Uterus (tissue), 4 donors: ENCODE data around the gene DEDD2. TPM values are rescaled to one million over a fixed set of nuclear protein-coding genes. Genes with fewer than 3 reads are reported as not detected.

ENCODE experiments used
- DNase-seq, 2 donors: peaks; one replicate each; pipeline ENCODE4 v3.0.0-alpha.2; 2019 to 2020
- H3K27ac ChIP-seq, 2 donors: fragments of 200-600 bp; sonication (generic); 1 replicate in 1 of 2; 2 replicates in 1 of 2; pipeline ENCODE4 v1.5.1; 2016 to 2018
- H3K27me3 ChIP-seq, 2 donors: fragments of 200-600 bp; sonication (generic); one replicate each; pipeline ENCODE4 v1.5.1; 2018 to 2019; ENCODE audit warnings: control low read depth in 1 of 2
- H3K36me3 ChIP-seq, 2 donors: fragments of 200-600 bp; sonication (generic); one replicate each; pipeline ENCODE4 v1.5.1; 2019; ENCODE audit warnings: control low read depth in 1 of 2
- H3K4me1 ChIP-seq, 2 donors: fragments of 200-600 bp; sonication (generic); one replicate each; pipeline ENCODE4 v1.5.1; 2018 to 2019; ENCODE audit warnings: control low read depth in 1 of 2
- H3K4me3 ChIP-seq, 2 donors: fragments of 200-600 bp; sonication (generic); 1 replicate in 1 of 2; 2 replicates in 1 of 2; pipeline ENCODE4 v1.5.1; 2018 to 2019; ENCODE audit warnings: mild to moderate bottlenecking in 1 of 2
- H3K9me3 ChIP-seq, 2 donors: fragments of 200-600 bp; sonication (generic); one replicate each; pipeline ENCODE4 v1.5.1; 2019; ENCODE audit warnings: control low read depth in 1 of 2
- CTCF ChIP-seq, 4 experiments: fragments of 200-600 bp in 2 of 4; fragments of 450-650 bp in 2 of 4; sonication (generic) in 2 of 4; IDR thresholded peaks; one replicate each; pipeline ENCODE4 v1.5.1; 2016 to 2019; ENCODE audit warnings: antibody characterized with exemption in 4 of 4, mild to moderate bottlenecking in 2 of 4, moderate library complexity in 1 of 4
- POLR2A ChIP-seq, 2 donors: fragments of 450-650 bp; IDR thresholded peaks; one replicate each; pipeline ENCODE4 v1.6.1; 2016; ENCODE audit warnings: antibody characterized with exemption in 2 of 2, mild to moderate bottlenecking in 1 of 2, moderate library complexity in 1 of 2
- intact Hi-C: fragments of 100-400 bp; cut with DNase I; formaldehyde crosslinking; loops from one replicate; pipeline ENCODE4 v1.15.1; 2023; ENCODE audit warnings: low total_unique reads
- total RNA-seq, 4 donors: library from RNA; depleted of rRNA in 3 of 4; stranded (reverse); fragments of >200 nt in 3 of 4; gene quantifications; one replicate each; pipeline versions ENCODE4 v1.1.0 to v1.2.4, GENCODE V29; 2014 to 2023
- donor health status: DM: yes; HTN: yes; CAD: no.

DEDD2 gene
- total RNA-seq, 4 donors from 2014 or later, result 8.2 to 127 (median 23.0) TPM

GRCh38 chr19:42161616-42162263, 55.7 kb downstream of the DEDD2 start:
- intact Hi-C loops, result no loop called here
- Histone ChIP-seq H3K27ac (no peak overlapping the region), H3K27me3 (no peaks in the 10 kb centered on the region), H3K9me3 (no peaks in the 10 kb centered on the region), H3K36me3 (no peaks in the 10 kb centered on the region), H3K4me3 (no peak overlapping the region), H3K4me1 (no peaks in the 10 kb centered on the region)
- no peak for DNase-seq
- TF ChIP-seq POLR2A (IDR thresholded peaks at IDR 0.05) (no peak), CTCF (IDR thresholded peaks at IDR 0.05) (no peak)

GRCh38 chr19:42159942-42160341, 57.5 kb downstream of the DEDD2 start:
- no peaks in the 10 kb centered on the region for H3K27me3 ChIP-seq
- no peaks in the 10 kb centered on the region for H3K4me1 ChIP-seq
- no peaks in the 10 kb centered on the region for H3K36me3 ChIP-seq
- TF ChIP-seq POLR2A (IDR thresholded peaks at IDR 0.05) (no peak), CTCF (IDR thresholded peaks at IDR 0.05) (no peak)
- no peak overlapping the region for H3K27ac ChIP-seq
- intact Hi-C loops, result no loop called here
- H3K9me3 ChIP-seq, result no peaks in the 10 kb centered on the region
- H3K4me3 ChIP-seq, result no peak overlapping the region
- DNase-seq, result no peak

- intact Hi-C loops, result no loop called here
- H3K4me1 ChIP-seq, result no peaks in the 10 kb centered on the region
- H3K36me3 ChIP-seq, result no peaks in the 10 kb centered on the region
- DNase-seq, result no peak
- H3K27me3 ChIP-seq, result no peaks in the 10 kb centered on the region
- no peaks in the 10 kb centered on the region for H3K9me3 ChIP-seq
- H3K27ac ChIP-seq, result no peak overlapping the region
- no peak overlapping the region for H3K4me3 ChIP-seq
- TF ChIP-seq POLR2A (IDR thresholded peaks at IDR 0.05) (no peak), CTCF (IDR thresholded peaks at IDR 0.05) (no peak)
Observed at GRCh38 chr19:42158926-42159325, 58.6 kb downstream of the DEDD2 start.

GRCh38 chr19:42156571-42156970, 60.9 kb downstream of the DEDD2 start:
- Histone ChIP-seq H3K9me3 (no peaks in the 10 kb centered on the region), H3K36me3 (no peaks in the 10 kb centered on the region), H3K27ac (no peak overlapping the region), H3K4me1 (no peaks in the 10 kb centered on the region), H3K4me3 (no peak overlapping the region), H3K27me3 (no peaks in the 10 kb centered on the region)
- intact Hi-C loops, result no loop called here
- DNase-seq, result no peak
- TF ChIP-seq CTCF (IDR thresholded peaks at IDR 0.05) (no peak), POLR2A (IDR thresholded peaks at IDR 0.05) (no peak)

GRCh38 chr19:42155796-42156195, 61.7 kb downstream of the DEDD2 start:
- no peaks in the 10 kb centered on the region for H3K27me3 ChIP-seq
- no peak for TF ChIP-seq CTCF (IDR thresholded peaks at IDR 0.05)
- no peak for TF ChIP-seq POLR2A (IDR thresholded peaks at IDR 0.05)
- H3K4me3 ChIP-seq, result no peak overlapping the region
- H3K4me1 ChIP-seq, result no peaks in the 10 kb centered on the region
- intact Hi-C loops, result no loop called here
- H3K27ac ChIP-seq, result no peak overlapping the region
- no peak for DNase-seq
- H3K9me3 ChIP-seq, result no peaks in the 10 kb centered on the region
- H3K36me3 ChIP-seq, result no peaks in the 10 kb centered on the region
